WTC11 (cell line): Measurements from ENCODE around the gene F2RL2. TPM values are rescaled to one million over a fixed set of nuclear protein-coding genes. Genes with fewer than 3 reads are reported as not detected.
A peak's percentile ranks its signal among the peaks of the same experiment; 100 is the strongest.

Source experiments
- ATAC-seq: fragments of 200-7000 bp; cut with Tn5 transposase; 2 replicates; pipeline ENCODE4 v1.10.0; 2021; ENCODE audit warnings: mild to moderate bottlenecking, moderate library complexity
- CTCF ChIA-PET: fragments of 300-600 bp; sonication (Branson Sonifier 250); formaldehyde crosslinking; loops from one replicate; lab custom pipeline; 2021; ENCODE audit warnings: antibody characterized with exemption; lab: Charles Lee
- POLR2A ChIA-PET: fragments of 350-600 bp; sonication (Branson Sonifier 250); formaldehyde crosslinking; loops from one replicate; lab custom pipeline; 2021; ENCODE audit warnings: antibody characterized with exemption; lab: Charles Lee
- DNase-seq: peaks from one replicate; pipeline ENCODE4 v3.0.0; 2021; ENCODE audit warnings: low spot score
- H3K27ac Mint-ChIP-seq: 2 replicates; pipeline ENCODE4 v1.8.0; 2021; ENCODE audit warnings: mixed read lengths
- H3K27me3 Mint-ChIP-seq: 2 replicates; pipeline ENCODE4 v1.8.0; 2021; ENCODE audit warnings: low read depth, mild to moderate bottlenecking, moderate library complexity, mixed read lengths
- H3K36me3 Mint-ChIP-seq: 2 replicates; pipeline ENCODE4 v1.8.0; 2021; ENCODE audit warnings: mixed read lengths
- H3K4me1 Mint-ChIP-seq: 2 replicates; pipeline ENCODE4 v1.8.0; 2022; ENCODE audit warnings: mixed read lengths
- H3K4me3 Mint-ChIP-seq: 2 replicates; pipeline ENCODE4 v1.8.0; 2021; ENCODE audit warnings: mild to moderate bottlenecking, moderate library complexity, mixed read lengths
- H3K9me3 Mint-ChIP-seq: 2 replicates; pipeline ENCODE4 v1.8.0; 2021; ENCODE audit warnings: mixed read lengths
- E2F4 ChIP-seq: sonication (generic); formaldehyde crosslinking; IDR thresholded peaks from 2 replicates; pipeline ENCODE4 v1.8.1; 2022; ENCODE audit warnings: low read depth, mild to moderate bottlenecking, moderate library complexity, missing genetic modification reagents, borderline replicate concordance
- E2F5 ChIP-seq: sonication (generic); formaldehyde crosslinking; IDR thresholded peaks from 2 replicates; pipeline ENCODE4 v1.8.1; 2022; ENCODE audit warnings: mild to moderate bottlenecking, moderate library complexity, missing genetic modification reagents
- IRF1 ChIP-seq: sonication (generic); formaldehyde crosslinking; IDR thresholded peaks from 2 replicates; pipeline ENCODE4 v1.8.0; 2023; ENCODE audit warnings: missing genetic modification reagents
- MXD4 ChIP-seq: fragments of 250-450 bp; sonication (Bioruptor Pico); IDR thresholded peaks from 2 replicates; pipeline ENCODE4 v1.8.0; 2021; ENCODE audit warnings: mild to moderate bottlenecking, moderate library complexity, borderline replicate concordance
- NR3C1 ChIP-seq: sonication (generic); formaldehyde crosslinking; conservative IDR thresholded peaks from 2 replicates; pipeline ENCODE4 v1.8.1; 2023; ENCODE audit warnings: low read depth, mild to moderate bottlenecking, missing genetic modification reagents
- PREB ChIP-seq: sonication (generic); formaldehyde crosslinking; IDR thresholded peaks from 2 replicates; pipeline ENCODE4 v1.8.1; 2022; ENCODE audit warnings: mild to moderate bottlenecking, missing genetic modification reagents, moderate library complexity, borderline replicate concordance
- SP1 ChIP-seq: sonication (generic); formaldehyde crosslinking; conservative IDR thresholded peaks from 2 replicates; pipeline ENCODE4 v1.8.1; 2022; ENCODE audit warnings: missing genetic modification reagents
- TCF7 ChIP-seq: sonication (generic); formaldehyde crosslinking; IDR thresholded peaks from 2 replicates; pipeline ENCODE4 v1.8.0; 2022; ENCODE audit warnings: mild to moderate bottlenecking, low read depth, missing genetic modification reagents, moderate library complexity
- TEAD4 ChIP-seq: sonication (generic); formaldehyde crosslinking; IDR thresholded peaks from 2 replicates; pipeline ENCODE4 v1.8.0; 2022; ENCODE audit warnings: mild to moderate bottlenecking, missing genetic modification reagents
- ZNF138 ChIP-seq: sonication (generic); formaldehyde crosslinking; conservative IDR thresholded peaks from 2 replicates; pipeline ENCODE4 v1.8.1; 2022; ENCODE audit warnings: mild to moderate bottlenecking, moderate library complexity, missing genetic modification reagents
- ZNF263 ChIP-seq: sonication (generic); formaldehyde crosslinking; IDR thresholded peaks from 2 replicates; pipeline ENCODE4 v1.8.1; 2022; ENCODE audit warnings: low read depth, mild to moderate bottlenecking, moderate library complexity, missing genetic modification reagents
- ZNF416 ChIP-seq: fragments of 250-450 bp; sonication (Bioruptor Pico); IDR thresholded peaks from 2 replicates; pipeline ENCODE4 v1.9.0; 2021; ENCODE audit warnings: mild to moderate bottlenecking, inconsistent platforms
- total RNA-seq: library from RNA; stranded (reverse); gene quantifications from 3 replicates; pipeline ENCODE4 v1.2.3, GENCODE V29; 2021
- TF ChIP-seq, protein P1 (sequence below): fragments of 200-600 bp; IDR thresholded peaks from 2 replicates; pipeline ENCODE4 v1.8.0; 2022; ENCODE audit warnings: antibody characterized with exemption
- TF ChIP-seq, protein P2 (sequence below): sonication (generic); formaldehyde crosslinking; IDR thresholded peaks from 2 replicates; pipeline ENCODE4 v1.8.1; 2022; ENCODE audit warnings: missing genetic modification reagents, borderline replicate concordance
- TF ChIP-seq, protein P3 (sequence below): sonication (generic); formaldehyde crosslinking; IDR thresholded peaks from 2 replicates; pipeline ENCODE4 v1.8.1; 2023; ENCODE audit warnings: mild to moderate bottlenecking, missing genetic modification reagents
- TF ChIP-seq, protein P4 (sequence below): sonication (generic); formaldehyde crosslinking; IDR thresholded peaks from 2 replicates; pipeline ENCODE4 v1.8.1; 2023; ENCODE audit warnings: mild to moderate bottlenecking, missing genetic modification reagents, moderate library complexity

F2RL2 gene
- total RNA-seq, 1 experiment from 2014 or later: not detected

DNA sequence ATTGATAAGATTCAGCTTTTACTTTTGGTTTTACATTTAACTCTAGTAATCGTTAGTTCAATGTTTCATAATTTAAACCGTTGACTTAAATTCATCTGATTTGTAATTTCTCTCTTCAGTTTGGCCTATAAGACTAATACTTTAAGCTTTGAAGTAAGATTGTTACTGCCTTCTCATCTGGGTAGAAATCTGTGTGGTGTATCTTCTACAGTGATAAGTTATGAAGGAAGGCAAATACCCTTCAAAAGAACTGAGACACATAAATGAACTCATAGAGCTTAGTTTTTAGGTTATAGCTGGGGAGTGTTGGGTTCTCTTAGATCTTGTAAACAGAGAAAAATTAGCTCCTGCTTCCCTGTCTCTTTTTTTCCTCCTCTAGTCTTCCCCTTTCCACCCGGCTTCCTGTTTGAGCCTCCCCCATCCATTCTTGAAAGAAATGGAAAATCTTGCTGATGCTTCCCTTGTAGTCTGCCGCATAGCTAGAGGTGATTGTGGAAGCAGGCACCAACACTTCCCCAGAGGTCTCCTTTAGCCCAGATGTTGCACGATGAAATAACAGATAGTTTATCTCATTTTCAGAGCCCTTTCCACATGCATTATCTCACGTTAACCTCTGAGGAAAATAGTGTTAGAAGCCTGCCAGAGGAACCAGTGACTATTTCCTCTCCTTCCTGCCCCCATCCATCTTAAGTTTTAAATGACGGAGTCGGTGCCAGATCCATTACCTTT, 2.0 kb upstream of the F2RL2 start:
- ATAC-seq (no peak), DNase-seq (no peak)
- Mint-ChIP-seq H3K36me3 (no peaks in the 10 kb centered on the region), H3K27ac (peak overlapping the region; percentile 14; the same call in 1 of the 2 replicates), H3K9me3 (no peaks in the 10 kb centered on the region), H3K4me3 (no peak overlapping the region), H3K4me1 (peaks cover 32% of the 10 kb centered on the region), H3K27me3 (no peaks in the 10 kb centered on the region)
- CTCF ChIA-PET: interaction anchor here (1.1 to 1.2 kb wide), 2 partner anchors 13 to 24 kb away, joined by 3 to 4 read pairs; no protein-coding TSS in a partner anchor
- POLR2A ChIA-PET: no interaction called here
- no peak for TF ChIP-seq TEAD4 (CRISPR knock-in tag)
- no peak for TF ChIP-seq MXD4 (CRISPR knock-in tag)
- TF ChIP-seq, protein P1, sequence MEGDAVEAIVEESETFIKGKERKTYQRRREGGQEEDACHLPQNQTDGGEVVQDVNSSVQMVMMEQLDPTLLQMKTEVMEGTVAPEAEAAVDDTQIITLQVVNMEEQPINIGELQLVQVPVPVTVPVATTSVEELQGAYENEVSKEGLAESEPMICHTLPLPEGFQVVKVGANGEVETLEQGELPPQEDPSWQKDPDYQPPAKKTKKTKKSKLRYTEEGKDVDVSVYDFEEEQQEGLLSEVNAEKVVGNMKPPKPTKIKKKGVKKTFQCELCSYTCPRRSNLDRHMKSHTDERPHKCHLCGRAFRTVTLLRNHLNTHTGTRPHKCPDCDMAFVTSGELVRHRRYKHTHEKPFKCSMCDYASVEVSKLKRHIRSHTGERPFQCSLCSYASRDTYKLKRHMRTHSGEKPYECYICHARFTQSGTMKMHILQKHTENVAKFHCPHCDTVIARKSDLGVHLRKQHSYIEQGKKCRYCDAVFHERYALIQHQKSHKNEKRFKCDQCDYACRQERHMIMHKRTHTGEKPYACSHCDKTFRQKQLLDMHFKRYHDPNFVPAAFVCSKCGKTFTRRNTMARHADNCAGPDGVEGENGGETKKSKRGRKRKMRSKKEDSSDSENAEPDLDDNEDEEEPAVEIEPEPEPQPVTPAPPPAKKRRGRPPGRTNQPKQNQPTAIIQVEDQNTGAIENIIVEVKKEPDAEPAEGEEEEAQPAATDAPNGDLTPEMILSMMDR: no peak
- TF ChIP-seq E2F4: no peak
- no peak for TF ChIP-seq NR3C1
- no peak for TF ChIP-seq ZNF263 (CRISPR knock-in tag)
- TF ChIP-seq ZNF416 (CRISPR knock-in tag): no peak
- TF ChIP-seq E2F5 (CRISPR knock-in tag): no peak

GRCh38 chr5:76622076-76622475, 1.1 kb downstream of the F2RL2 start:
- POLR2A ChIA-PET: no interaction called here

More at GRCh38 chr5:76622076-76622475, 1.1 kb downstream of the F2RL2 start:
- CTCF ChIA-PET: no interaction called here
- Mint-ChIP-seq H3K9me3 (no peaks in the 10 kb centered on the region), H3K36me3 (no peaks in the 10 kb centered on the region)
- TF ChIP-seq, protein P2, sequence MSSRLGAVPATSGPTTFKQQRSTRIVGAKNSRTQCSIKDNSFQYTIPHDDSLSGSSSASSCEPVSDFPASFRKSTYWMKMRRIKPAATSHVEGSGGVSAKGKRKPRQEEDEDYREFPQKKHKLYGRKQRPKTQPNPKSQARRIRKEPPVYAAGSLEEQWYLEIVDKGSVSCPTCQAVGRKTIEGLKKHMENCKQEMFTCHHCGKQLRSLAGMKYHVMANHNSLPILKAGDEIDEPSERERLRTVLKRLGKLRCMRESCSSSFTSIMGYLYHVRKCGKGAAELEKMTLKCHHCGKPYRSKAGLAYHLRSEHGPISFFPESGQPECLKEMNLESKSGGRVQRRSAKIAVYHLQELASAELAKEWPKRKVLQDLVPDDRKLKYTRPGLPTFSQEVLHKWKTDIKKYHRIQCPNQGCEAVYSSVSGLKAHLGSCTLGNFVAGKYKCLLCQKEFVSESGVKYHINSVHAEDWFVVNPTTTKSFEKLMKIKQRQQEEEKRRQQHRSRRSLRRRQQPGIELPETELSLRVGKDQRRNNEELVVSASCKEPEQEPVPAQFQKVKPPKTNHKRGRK (CRISPR knock-in tag): no peak
- TF ChIP-seq PREB (CRISPR knock-in tag) (no peak), SP1 (CRISPR knock-in tag) (no peak), ZNF138 (CRISPR knock-in tag) (no peak), IRF1 (CRISPR knock-in tag) (no peak), TCF7 (CRISPR knock-in tag) (no peak)
- TF ChIP-seq, protein P3, sequence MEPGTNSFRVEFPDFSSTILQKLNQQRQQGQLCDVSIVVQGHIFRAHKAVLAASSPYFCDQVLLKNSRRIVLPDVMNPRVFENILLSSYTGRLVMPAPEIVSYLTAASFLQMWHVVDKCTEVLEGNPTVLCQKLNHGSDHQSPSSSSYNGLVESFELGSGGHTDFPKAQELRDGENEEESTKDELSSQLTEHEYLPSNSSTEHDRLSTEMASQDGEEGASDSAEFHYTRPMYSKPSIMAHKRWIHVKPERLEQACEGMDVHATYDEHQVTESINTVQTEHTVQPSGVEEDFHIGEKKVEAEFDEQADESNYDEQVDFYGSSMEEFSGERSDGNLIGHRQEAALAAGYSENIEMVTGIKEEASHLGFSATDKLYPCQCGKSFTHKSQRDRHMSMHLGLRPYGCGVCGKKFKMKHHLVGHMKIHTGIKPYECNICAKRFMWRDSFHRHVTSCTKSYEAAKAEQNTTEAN: no peak
- TF ChIP-seq, protein P4, sequence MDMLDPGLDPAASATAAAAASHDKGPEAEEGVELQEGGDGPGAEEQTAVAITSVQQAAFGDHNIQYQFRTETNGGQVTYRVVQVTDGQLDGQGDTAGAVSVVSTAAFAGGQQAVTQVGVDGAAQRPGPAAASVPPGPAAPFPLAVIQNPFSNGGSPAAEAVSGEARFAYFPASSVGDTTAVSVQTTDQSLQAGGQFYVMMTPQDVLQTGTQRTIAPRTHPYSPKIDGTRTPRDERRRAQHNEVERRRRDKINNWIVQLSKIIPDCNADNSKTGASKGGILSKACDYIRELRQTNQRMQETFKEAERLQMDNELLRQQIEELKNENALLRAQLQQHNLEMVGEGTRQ (CRISPR knock-in tag): no peak
- TF ChIP-seq, all 79 proteins: peak for 0
- Mint-ChIP-seq H3K4me1 (peaks cover 31% of the 10 kb centered on the region), H3K27me3 (no peaks in the 10 kb centered on the region), H3K4me3 (no peak overlapping the region), H3K27ac (no peak overlapping the region; the same call in 1 of the 2 replicates)
- DNase-seq (no peak), ATAC-seq (no peak)
